B cell (primary cell): ENCODE measurements around the gene DCTPP1. TPM values are rescaled to one million over a fixed set of nuclear protein-coding genes. Genes with fewer than 3 reads are reported as not detected.

ENCODE experiments used
- ATAC-seq: fragments of 200-7000 bp; cut with Tn5 transposase; one replicate; pipeline ENCODE4 v1.10.0; 2021; ENCODE audit warnings: low read depth, mild to moderate bottlenecking, moderate number of reproducible peaks, moderate library complexity
- CTCF ChIA-PET: fragments of 350-600 bp; sonication (Branson Sonifier 250); formaldehyde crosslinking; loops from one replicate; lab custom pipeline; 2021; ENCODE audit warnings: antibody characterized with exemption, inconsistent platforms; lab: Charles Lee
- POLR2A ChIA-PET: fragments of 350-600 bp; sonication (Branson Sonifier 250); formaldehyde crosslinking; loops from one replicate; lab custom pipeline; 2021; ENCODE audit warnings: antibody characterized with exemption; lab: Charles Lee
- DNase-seq: peaks from one replicate; pipeline ENCODE4 v3.0.0; 2013
- H2AFZ ChIP-seq: 2 replicates; pipeline ENCODE4 v1.6.1; 2012; ENCODE audit warnings: mild to moderate bottlenecking, low read depth, low read length; ENCODE audit not compliant: insufficient read depth, poor library complexity, severe bottlenecking
- H3K27ac ChIP-seq, 2 donors: 1 replicate in 1 of 2; 2 replicates in 1 of 2; pipeline ENCODE4 v1.5.1; 2012 to 2013; ENCODE audit warnings: low read length in 2 of 2, mild to moderate bottlenecking in 2 of 2, moderate library complexity in 1 of 2
- H3K27me3 ChIP-seq, 4 experiments: fragments of 200-600 bp in 1 of 4; sonication (generic) in 1 of 4; replicated peaks in 1 of 4; 1 replicate in 2 of 4; 2 replicates in 2 of 4; pipeline versions ENCODE4 v1.6.1 to v1.7.0; 2013 to 2016; ENCODE audit warnings: low read length in 3 of 4, mild to moderate bottlenecking in 2 of 4, mixed read lengths in 1 of 4, moderate library complexity in 1 of 4; ENCODE audit not compliant: insufficient read depth in 4 of 4, control insufficient read depth in 3 of 4; ENCODE audit errors: control extremely low read depth in 1 of 4
- H3K36me3 ChIP-seq, 2 experiments: replicated peaks in 1 of 2; 1 replicate in 1 of 2; 2 replicates in 1 of 2; pipeline versions ENCODE4 v1.6.1 to v1.7.1; 2013; ENCODE audit warnings: low read length in 1 of 2; ENCODE audit not compliant: insufficient read depth in 2 of 2, control insufficient read depth in 1 of 2; ENCODE audit errors: control extremely low read depth in 1 of 2, extremely low read depth in 1 of 2
- H3K4me1 ChIP-seq, 2 donors: fragments of 200-600 bp in 1 of 2; sonication (generic) in 1 of 2; 1 replicate in 1 of 2; 2 replicates in 1 of 2; pipeline versions ENCODE4 v1.5.1 to v1.6.1; 2013 to 2017; ENCODE audit warnings: low read length in 2 of 2; ENCODE audit not compliant: control insufficient read depth in 2 of 2, insufficient read depth in 2 of 2
- H3K4me2 ChIP-seq: replicated peaks from 2 replicates; pipeline ENCODE3; 2012; ENCODE audit warnings: mild to moderate bottlenecking, low read depth, low read length; ENCODE audit not compliant: poor library complexity, severe bottlenecking
- H3K4me3 ChIP-seq, 5 experiments: fragments of 200-600 bp in 1 of 5; sonication (generic) in 1 of 5; 1 replicate in 3 of 5; 2 replicates in 2 of 5; pipeline versions ENCODE4 v1.5.1 to v1.7.0; 2011 to 2016; ENCODE audit warnings: low read length in 4 of 5, mild to moderate bottlenecking in 4 of 5, low read depth in 2 of 5, control low read depth in 1 of 5, moderate library complexity in 1 of 5; ENCODE audit not compliant: insufficient read depth in 1 of 5; ENCODE audit errors: control extremely low read depth in 1 of 5, extremely low read depth in 1 of 5
- H3K79me2 ChIP-seq: fragments of 200-600 bp; sonication (generic); one replicate; pipeline ENCODE4 v1.6.0; 2016; ENCODE audit warnings: low read length; ENCODE audit not compliant: control insufficient read depth, insufficient read depth
- H3K9ac ChIP-seq: fragments of 200-600 bp; sonication (generic); 2 replicates; pipeline ENCODE4 v1.6.1; 2017; ENCODE audit warnings: mild to moderate bottlenecking, low read length, moderate library complexity
- H3K9me3 ChIP-seq, 3 donors: one replicate each; pipeline versions ENCODE4 v1.6.1 to v1.7.1; 2013; ENCODE audit warnings: low read length in 2 of 3; ENCODE audit not compliant: control insufficient read depth in 2 of 3, insufficient read depth in 1 of 3; ENCODE audit errors: control extremely low read depth in 1 of 3
- H4K20me1 ChIP-seq: 2 replicates; pipeline ENCODE4 v1.6.0; 2012; ENCODE audit warnings: mild to moderate bottlenecking, low read length; ENCODE audit not compliant: insufficient read depth, control insufficient read depth, poor library complexity, severe bottlenecking
- H3K27ac Mint-ChIP-seq: one replicate; pipeline ENCODE4 v1.8.0; 2021; ENCODE audit warnings: mixed read lengths
- H3K27me3 Mint-ChIP-seq: one replicate; pipeline ENCODE4 v1.8.0; 2021; ENCODE audit warnings: mixed read lengths
- H3K4me1 Mint-ChIP-seq: one replicate; pipeline ENCODE4 v1.8.0; 2021; ENCODE audit warnings: mixed read lengths
- H3K4me3 Mint-ChIP-seq: one replicate; pipeline ENCODE4 v1.8.0; 2021; ENCODE audit warnings: mixed read lengths
- H3K9me3 Mint-ChIP-seq: one replicate; pipeline ENCODE4 v1.8.0; 2022; ENCODE audit warnings: mixed read lengths; ENCODE audit not compliant: insufficient read depth
- EZH2 ChIP-seq: IDR thresholded peaks from 2 replicates; pipeline ENCODE4 v1.6.1; 2012; ENCODE audit warnings: borderline replicate concordance, low read depth, mild to moderate bottlenecking, moderate library complexity, low read length; ENCODE audit not compliant: insufficient read depth, poor library complexity, severe bottlenecking
- WGBS: methylation state at CpG from one replicate; pipeline ENCODE4 v1.1.5; 2013; ENCODE audit warnings: missing lambda C conversion rate; ENCODE audit not compliant: insufficient coverage; 5-methylcytosine and 5-hydroxymethylcytosine counted together
- intact Hi-C: fragments of 100-400 bp; cut with micrococcal nuclease; formaldehyde crosslinking; loops from one replicate; pipeline ENCODE4 v1.10.0; 2022
- polyA plus RNA-seq: library from polyadenylated mRNA; depleted of rRNA; stranded (reverse); fragments of >200 nt; gene quantifications from 2 replicates; pipeline ENCODE4 v1.2.3, GENCODE V29; 2012
- total RNA-seq, 2 donors: library from RNA; stranded (reverse); fragments of 120-200 nt in 1 of 2; gene quantifications; 1 replicate in 1 of 2; 2 replicates in 1 of 2; pipeline versions ENCODE4 v1.2.3 to v1.2.4, GENCODE V29; 2013 to 2022
- TF ChIP-seq, protein P1 (sequence below): fragments of 200-600 bp; IDR thresholded peaks from one replicate; pipeline ENCODE4 v1.8.0; 2022; ENCODE audit warnings: antibody characterized with exemption, mild to moderate bottlenecking

The DCTPP1 gene
- total and polyA plus RNA-seq, 2 donors (not counting 1 experiment from before 2014, with no cell fraction given) = 25.0 to 30.3 TPM

GRCh38 chr16:30428055-30428454, 1.8 kb downstream of the DCTPP1 start:
- H3K4me1 Mint-ChIP-seq = peaks cover 15% of the 10 kb centered on the region
- peak overlapping the region; percentile 70 for H3K4me3 Mint-ChIP-seq
- no peak overlapping the region for H3K4me2 ChIP-seq
- no peak overlapping the region for H2AFZ ChIP-seq
- H3K27ac ChIP-seq = no peak overlapping the region
- H3K9ac ChIP-seq = no peak overlapping the region
- H3K9me3 Mint-ChIP-seq = no peaks in the 10 kb centered on the region
- TF ChIP-seq, protein P1, sequence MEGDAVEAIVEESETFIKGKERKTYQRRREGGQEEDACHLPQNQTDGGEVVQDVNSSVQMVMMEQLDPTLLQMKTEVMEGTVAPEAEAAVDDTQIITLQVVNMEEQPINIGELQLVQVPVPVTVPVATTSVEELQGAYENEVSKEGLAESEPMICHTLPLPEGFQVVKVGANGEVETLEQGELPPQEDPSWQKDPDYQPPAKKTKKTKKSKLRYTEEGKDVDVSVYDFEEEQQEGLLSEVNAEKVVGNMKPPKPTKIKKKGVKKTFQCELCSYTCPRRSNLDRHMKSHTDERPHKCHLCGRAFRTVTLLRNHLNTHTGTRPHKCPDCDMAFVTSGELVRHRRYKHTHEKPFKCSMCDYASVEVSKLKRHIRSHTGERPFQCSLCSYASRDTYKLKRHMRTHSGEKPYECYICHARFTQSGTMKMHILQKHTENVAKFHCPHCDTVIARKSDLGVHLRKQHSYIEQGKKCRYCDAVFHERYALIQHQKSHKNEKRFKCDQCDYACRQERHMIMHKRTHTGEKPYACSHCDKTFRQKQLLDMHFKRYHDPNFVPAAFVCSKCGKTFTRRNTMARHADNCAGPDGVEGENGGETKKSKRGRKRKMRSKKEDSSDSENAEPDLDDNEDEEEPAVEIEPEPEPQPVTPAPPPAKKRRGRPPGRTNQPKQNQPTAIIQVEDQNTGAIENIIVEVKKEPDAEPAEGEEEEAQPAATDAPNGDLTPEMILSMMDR = no peak
- TF ChIP-seq EZH2 = no peak
- CTCF ChIA-PET = interaction anchor here (4.6 kb wide), 1 partner anchor 107 kb away, joined by 55 read pairs; the partner anchor contains the start of gene ZNF747
- POLR2A ChIA-PET = interaction anchor here (1.0 kb wide), 1 partner anchor 10 kb away, joined by 3 read pairs; no protein-coding TSS in a partner anchor
- ATAC-seq (no peak), DNase-seq (no peak)
- H3K79me2 ChIP-seq = peaks cover 27% of the 10 kb centered on the region
- peaks cover 12 to 21% of the 10 kb centered on the region in 2 donors for H3K4me1 ChIP-seq
- no peaks in the 10 kb centered on the region for H3K27me3 Mint-ChIP-seq
- WGBS = 98% methylated on average over 4 of the region's 4 CpGs
- no peaks in the 10 kb centered on the region for H3K9me3 ChIP-seq
- H3K27ac Mint-ChIP-seq = peak overlapping the region; percentile 77
- intact Hi-C loops = no loop called here
- H3K4me3 ChIP-seq = no peak overlapping the region
- H3K27me3 ChIP-seq = no peaks in the 10 kb centered on the region
- H4K20me1 ChIP-seq = no peaks in the 10 kb centered on the region
- H3K36me3 ChIP-seq = peaks cover 5 to 31% of the 10 kb centered on the region in 2 experiments

DNA sequence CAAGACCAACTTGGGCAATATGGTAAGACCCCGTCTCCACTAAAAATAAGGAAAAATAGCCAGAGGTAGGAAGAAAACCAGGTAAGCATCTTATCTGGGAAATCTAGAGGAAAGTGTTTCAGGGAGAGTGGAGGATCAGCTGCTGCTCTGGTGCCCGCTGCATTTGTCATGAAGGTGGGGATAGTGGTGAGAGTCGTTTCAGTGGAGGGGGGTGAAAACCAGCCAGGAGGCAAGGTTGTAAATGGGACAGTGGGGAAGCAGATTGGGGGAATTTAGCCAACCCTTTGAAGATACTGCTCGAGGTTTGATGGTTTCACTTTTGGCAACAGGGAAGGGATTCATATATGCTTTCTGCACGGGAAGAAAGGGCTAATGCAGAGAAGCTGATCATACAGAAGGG, 8.8 kb downstream of the DCTPP1 start:
- no peak overlapping the region for H3K4me2 ChIP-seq
- H3K27me3 Mint-ChIP-seq = no peaks in the 10 kb centered on the region
- CTCF ChIA-PET = interaction anchor here (1.2 to 5.3 kb wide), 3 partner anchors 9 to 114 kb away, joined by 3 to 43 read pairs (median 4); partner anchors contain the start of gene DCTPP1
- intact Hi-C loops = no loop called here
- H3K27ac Mint-ChIP-seq = no peak overlapping the region
- no peak for DNase-seq
- H3K9me3 ChIP-seq = no peaks in the 10 kb centered on the region
- TF ChIP-seq EZH2 = no peak
- TF ChIP-seq, protein P1 = no peak
- peaks cover 5 to 12% of the 10 kb centered on the region in 2 donors for H3K4me1 ChIP-seq
- no peak overlapping the region for H3K9ac ChIP-seq
- H3K4me3 Mint-ChIP-seq = no peak overlapping the region
- no peak overlapping the region for H3K27ac ChIP-seq
- H3K27me3 ChIP-seq = no peaks in the 10 kb centered on the region
- peaks cover 7% of the 10 kb centered on the region for H3K4me1 Mint-ChIP-seq
- no peak for ATAC-seq
- no peaks in the 10 kb centered on the region for H3K9me3 Mint-ChIP-seq
- peaks cover 9% of the 10 kb centered on the region for H3K79me2 ChIP-seq
- no peak overlapping the region for H3K4me3 ChIP-seq
- peaks cover 2 to 35% of the 10 kb centered on the region in 2 experiments for H3K36me3 ChIP-seq
- H4K20me1 ChIP-seq = no peaks in the 10 kb centered on the region
- 91% methylated on average over 5 of the region's 5 CpGs for WGBS
- POLR2A ChIA-PET = interaction anchor here (0.6 to 0.7 kb wide), 3 partner anchors 103 to 159 kb away, joined by 3 to 7 read pairs (median 5); no protein-coding TSS in a partner anchor
- no peak overlapping the region for H2AFZ ChIP-seq
